IPS DF 19.7 (cell line): ENCODE measurements around the gene DBN1.

Experiments used
- DNase-seq: peaks from one replicate; pipeline ENCODE4 v3.0.0-alpha.2; 2013; ENCODE audit warnings: low read depth, low spot score

The DBN1 gene

GRCh38 chr5:177473443-177474001 lies at the start of gene DBN1:
Gene DBN1, minus strand, starts transcription at chr5:177473634. Its CDS starts 113 bp downstream, at chr5:177473521.
- DNase-seq, result no peak

GRCh38 chr5:177520916-177521513 lies 47.6 kb upstream of the DBN1 start:
- no peak for DNase-seq

- no peak for DNase-seq
Observed at GRCh38 chr5:177520271-177520670, 46.8 kb upstream of the DBN1 start.

GRCh38 chr5:177519463-177520235 lies 46.2 kb upstream of the DBN1 start:
- DNase-seq, result no peak

GRCh38 chr5:177516601-177517568 lies 43.5 kb upstream of the DBN1 start, which contains the start of gene DDX41:
Gene DDX41, minus strand, starts transcription at chr5:177516961. Its CDS starts 16 bp downstream, at chr5:177516945.
- DNase-seq, result peak; percentile 93

- DNase-seq, result no peak
Observed at GRCh38 chr5:177515580-177515979, 42.1 kb upstream of the DBN1 start.

- DNase-seq, result no peak
Observed at GRCh38 chr5:177514541-177514940, 41.1 kb upstream of the DBN1 start.

- DNase-seq, result no peak
Observed at GRCh38 chr5:177513500-177513899, 40.1 kb upstream of the DBN1 start.

GRCh38 chr5:177512736-177513380 lies 39.4 kb upstream of the DBN1 start:
- DNase-seq, result no peak

GRCh38 chr5:177511796-177512675 lies 38.6 kb upstream of the DBN1 start:
- DNase-seq, result no peak

- DNase-seq, result no peak
Observed at GRCh38 chr5:177511181-177511580, 37.7 kb upstream of the DBN1 start.

GRCh38 chr5:177510567-177511053 lies 37.2 kb upstream of the DBN1 start:
- DNase-seq, result no peak

- no peak for DNase-seq
Observed at GRCh38 chr5:177509991-177510566, 36.6 kb upstream of the DBN1 start.

- DNase-seq, result no peak
Observed at GRCh38 chr5:177509381-177509951, 36.0 kb upstream of the DBN1 start, which contains the start of gene DOK3. Gene DOK3, minus strand, starts transcription at chr5:177509826. Its CDS starts 286 bp downstream, at chr5:177509540.

GRCh38 chr5:177508837-177509236 lies 35.4 kb upstream of the DBN1 start:
- no peak for DNase-seq

GRCh38 chr5:177508221-177508611 lies 34.8 kb upstream of the DBN1 start:
- DNase-seq, result no peak

GRCh38 chr5:177507596-177508220 lies 34.3 kb upstream of the DBN1 start:
- DNase-seq, result no peak

GRCh38 chr5:177507165-177507564 lies 33.7 kb upstream of the DBN1 start:
- DNase-seq, result no peak

- DNase-seq, result no peak
Observed at GRCh38 chr5:177505075-177505474, 31.6 kb upstream of the DBN1 start.
